ENCODE measurements around the gene SNX5. TPM values are rescaled to one million over a fixed set of nuclear protein-coding genes. Genes with fewer than 3 reads are reported as not detected.

SNX5 gene
- total and polyA plus RNA-seq, 2 of the 13 experiments (the other 11 are each of a cell fraction or from before 2014, with no cell fraction given) = 664 to 1,040 TPM

DNA sequence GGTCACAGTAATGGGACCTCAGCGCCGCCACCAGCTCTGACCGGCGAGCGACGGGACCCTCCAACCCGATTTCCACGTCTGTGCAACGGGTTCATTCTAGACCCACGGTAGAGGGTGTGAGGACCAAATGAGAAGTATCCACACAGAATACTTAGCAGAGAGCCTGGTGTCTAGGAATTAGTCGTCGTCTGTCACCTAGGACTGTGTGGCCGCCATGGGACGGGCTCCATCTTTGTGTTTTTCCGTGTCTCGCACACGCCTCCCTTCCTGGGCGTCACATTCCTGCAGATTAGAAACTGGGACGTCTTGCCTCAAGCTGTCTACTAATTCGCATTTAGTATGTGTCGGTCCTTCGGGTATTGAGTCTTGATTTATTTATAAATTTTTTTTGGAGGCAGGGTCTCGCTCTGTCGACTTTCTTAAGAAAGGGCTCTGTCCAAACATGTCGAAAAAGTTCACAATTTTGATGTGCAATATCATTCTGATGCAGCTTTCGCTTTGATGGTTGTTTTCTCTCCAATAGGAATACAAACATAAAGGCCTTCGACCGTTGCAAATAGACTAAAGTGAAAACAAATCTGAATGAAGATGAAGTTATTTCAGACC is 787 bp upstream of the SNX5 start (continued):
- TF ChIP-seq, protein P1, sequence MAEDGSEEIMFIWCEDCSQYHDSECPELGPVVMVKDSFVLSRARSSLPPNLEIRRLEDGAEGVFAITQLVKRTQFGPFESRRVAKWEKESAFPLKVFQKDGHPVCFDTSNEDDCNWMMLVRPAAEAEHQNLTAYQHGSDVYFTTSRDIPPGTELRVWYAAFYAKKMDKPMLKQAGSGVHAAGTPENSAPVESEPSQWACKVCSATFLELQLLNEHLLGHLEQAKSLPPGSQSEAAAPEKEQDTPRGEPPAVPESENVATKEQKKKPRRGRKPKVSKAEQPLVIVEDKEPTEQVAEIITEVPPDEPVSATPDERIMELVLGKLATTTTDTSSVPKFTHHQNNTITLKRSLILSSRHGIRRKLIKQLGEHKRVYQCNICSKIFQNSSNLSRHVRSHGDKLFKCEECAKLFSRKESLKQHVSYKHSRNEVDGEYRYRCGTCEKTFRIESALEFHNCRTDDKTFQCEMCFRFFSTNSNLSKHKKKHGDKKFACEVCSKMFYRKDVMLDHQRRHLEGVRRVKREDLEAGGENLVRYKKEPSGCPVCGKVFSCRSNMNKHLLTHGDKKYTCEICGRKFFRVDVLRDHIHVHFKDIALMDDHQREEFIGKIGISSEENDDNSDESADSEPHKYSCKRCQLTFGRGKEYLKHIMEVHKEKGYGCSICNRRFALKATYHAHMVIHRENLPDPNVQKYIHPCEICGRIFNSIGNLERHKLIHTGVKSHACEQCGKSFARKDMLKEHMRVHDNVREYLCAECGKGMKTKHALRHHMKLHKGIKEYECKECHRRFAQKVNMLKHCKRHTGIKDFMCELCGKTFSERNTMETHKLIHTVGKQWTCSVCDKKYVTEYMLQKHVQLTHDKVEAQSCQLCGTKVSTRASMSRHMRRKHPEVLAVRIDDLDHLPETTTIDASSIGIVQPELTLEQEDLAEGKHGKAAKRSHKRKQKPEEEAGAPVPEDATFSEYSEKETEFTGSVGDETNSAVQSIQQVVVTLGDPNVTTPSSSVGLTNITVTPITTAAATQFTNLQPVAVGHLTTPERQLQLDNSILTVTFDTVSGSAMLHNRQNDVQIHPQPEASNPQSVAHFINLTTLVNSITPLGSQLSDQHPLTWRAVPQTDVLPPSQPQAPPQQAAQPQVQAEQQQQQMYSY (CRISPR knock-in tag; IDR thresholded peaks at IDR 0.05) = peak; percentile 40; the same call in 1 of the 2 replicates
- no peak; the same call in 1 of the 2 replicates for TF ChIP-seq TCF7 (IDR thresholded peaks at IDR 0.05; ENCODE audit: low read depth)
- TF ChIP-seq SRSF1 (optimal IDR thresholded peaks at IDR 0.05; ENCODE audit: low read depth, low read length) = no peak
- 0 out of 2 replicates have a peak, but pooled peaks have one; percentile 1 for TF ChIP-seq ZNF501 (CRISPR knock-in tag; IDR thresholded peaks at IDR 0.05)
- 0 out of 2 replicates have a peak, but pooled peaks have one; percentile 2 for TF ChIP-seq RCOR2 (CRISPR knock-in tag; IDR thresholded peaks at IDR 0.05)
- TF ChIP-seq ESRRA (CRISPR knock-in tag; IDR thresholded peaks at IDR 0.05; ENCODE audit: low read depth) = no peak; the same call in 1 of the 2 replicates
- no peak for TF ChIP-seq PTBP1 (IDR thresholded peaks at IDR 0.05; ENCODE audit: low read depth, low read length, poor library complexity, severe bottlenecking)
- TF ChIP-seq ZSCAN22 (CRISPR knock-in tag; IDR thresholded peaks at IDR 0.05) = no peak
- TF ChIP-seq ATF1 (CRISPR knock-in tag; IDR thresholded peaks at IDR 0.05) = no peak
- TF ChIP-seq, protein P2, sequence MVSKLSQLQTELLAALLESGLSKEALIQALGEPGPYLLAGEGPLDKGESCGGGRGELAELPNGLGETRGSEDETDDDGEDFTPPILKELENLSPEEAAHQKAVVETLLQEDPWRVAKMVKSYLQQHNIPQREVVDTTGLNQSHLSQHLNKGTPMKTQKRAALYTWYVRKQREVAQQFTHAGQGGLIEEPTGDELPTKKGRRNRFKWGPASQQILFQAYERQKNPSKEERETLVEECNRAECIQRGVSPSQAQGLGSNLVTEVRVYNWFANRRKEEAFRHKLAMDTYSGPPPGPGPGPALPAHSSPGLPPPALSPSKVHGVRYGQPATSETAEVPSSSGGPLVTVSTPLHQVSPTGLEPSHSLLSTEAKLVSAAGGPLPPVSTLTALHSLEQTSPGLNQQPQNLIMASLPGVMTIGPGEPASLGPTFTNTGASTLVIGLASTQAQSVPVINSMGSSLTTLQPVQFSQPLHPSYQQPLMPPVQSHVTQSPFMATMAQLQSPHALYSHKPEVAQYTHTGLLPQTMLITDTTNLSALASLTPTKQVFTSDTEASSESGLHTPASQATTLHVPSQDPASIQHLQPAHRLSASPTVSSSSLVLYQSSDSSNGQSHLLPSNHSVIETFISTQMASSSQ (IDR thresholded peaks at IDR 0.05; ENCODE audit: low read depth) = no peak
- TF ChIP-seq, protein P2 (CRISPR knock-in tag; IDR thresholded peaks at IDR 0.05; ENCODE audit: borderline replicate concordance) = 0 out of 2 replicates have a peak, but pooled peaks have one; percentile 18
- TF ChIP-seq, protein P3, sequence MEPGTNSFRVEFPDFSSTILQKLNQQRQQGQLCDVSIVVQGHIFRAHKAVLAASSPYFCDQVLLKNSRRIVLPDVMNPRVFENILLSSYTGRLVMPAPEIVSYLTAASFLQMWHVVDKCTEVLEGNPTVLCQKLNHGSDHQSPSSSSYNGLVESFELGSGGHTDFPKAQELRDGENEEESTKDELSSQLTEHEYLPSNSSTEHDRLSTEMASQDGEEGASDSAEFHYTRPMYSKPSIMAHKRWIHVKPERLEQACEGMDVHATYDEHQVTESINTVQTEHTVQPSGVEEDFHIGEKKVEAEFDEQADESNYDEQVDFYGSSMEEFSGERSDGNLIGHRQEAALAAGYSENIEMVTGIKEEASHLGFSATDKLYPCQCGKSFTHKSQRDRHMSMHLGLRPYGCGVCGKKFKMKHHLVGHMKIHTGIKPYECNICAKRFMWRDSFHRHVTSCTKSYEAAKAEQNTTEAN (CRISPR knock-in tag; conservative IDR thresholded peaks at IDR 0.05) = 0 out of 2 replicates have a peak, but pooled peaks have one; percentile 29
- TF ChIP-seq, protein P4, sequence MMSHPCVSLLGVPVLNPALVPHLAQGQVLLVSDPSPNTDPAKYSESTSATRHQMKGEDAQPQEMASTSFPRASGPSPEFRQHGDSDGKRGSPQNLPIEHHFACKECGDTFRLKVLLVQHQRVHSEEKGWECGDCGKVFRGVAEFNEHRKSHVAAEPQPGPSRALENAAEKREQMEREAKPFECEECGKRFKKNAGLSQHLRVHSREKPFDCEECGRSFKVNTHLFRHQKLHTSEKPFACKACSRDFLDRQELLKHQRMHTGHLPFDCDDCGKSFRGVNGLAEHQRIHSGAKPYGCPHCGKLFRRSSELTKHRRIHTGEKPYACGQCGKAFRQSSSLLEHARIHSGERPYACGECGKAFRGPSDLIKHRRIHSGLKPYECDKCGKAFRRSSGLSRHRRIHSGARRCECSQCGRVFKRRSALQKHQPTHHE (CRISPR knock-in tag; IDR thresholded peaks at IDR 0.05; ENCODE audit: borderline replicate concordance) = no peak
- TF ChIP-seq ZNF143 (CRISPR knock-in tag; IDR thresholded peaks at IDR 0.05) = no peak
- TF ChIP-seq TEF (CRISPR knock-in tag; IDR thresholded peaks at IDR 0.05) = no peak; the same call in 1 of the 2 replicates
- TF ChIP-seq HES4 (CRISPR knock-in tag; IDR thresholded peaks at IDR 0.05; ENCODE audit: borderline replicate concordance) = no peak
- TF ChIP-seq, protein P5, sequence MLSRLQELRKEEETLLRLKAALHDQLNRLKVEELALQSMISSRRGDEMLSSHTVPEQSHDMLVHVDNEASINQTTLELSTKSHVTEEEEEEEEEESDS (CRISPR knock-in tag; IDR thresholded peaks at IDR 0.05; ENCODE audit: borderline replicate concordance) = peak; percentile 26; the same call in 1 of the 2 replicates
